Limb (tissue), 2 donors: ENCODE results near the gene CDKAL1.
"Not testable (repeated sequence)": the region's sequence is repeated elsewhere in the genome, so short reads cannot be mapped to it uniquely, and the experiment has no call there.

Experiments
- DNase-seq, 2 donors: peaks; one replicate each; pipeline ENCODE4 v3.0.0-alpha.2; 2016; ENCODE audit errors: extremely low spot score in 2 of 2

CDKAL1 gene

GRCh38 chr6:20791944-20792343, 257.7 kb downstream of the CDKAL1 start:
- no peak for DNase-seq

DNA sequence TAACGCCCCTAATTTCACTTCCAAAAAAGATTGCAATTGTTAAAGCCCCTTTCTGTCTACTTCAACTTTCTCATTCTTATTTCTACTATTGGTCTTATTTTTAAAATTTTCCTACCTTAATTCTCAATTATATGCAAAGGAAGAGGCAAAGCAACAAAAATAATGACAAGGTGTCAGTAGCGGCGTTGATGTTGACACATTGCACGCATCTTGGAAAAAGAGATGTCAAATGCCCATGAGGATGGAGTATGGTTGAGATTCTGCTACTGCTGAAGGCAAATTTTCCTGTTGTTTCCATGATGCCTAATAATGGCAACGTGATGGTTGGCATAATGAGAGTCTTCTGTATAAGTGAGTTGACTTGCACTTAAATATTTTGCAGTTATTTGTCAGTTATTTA, 258.9 kb downstream of the CDKAL1 start:
- no peak for DNase-seq

DNA sequence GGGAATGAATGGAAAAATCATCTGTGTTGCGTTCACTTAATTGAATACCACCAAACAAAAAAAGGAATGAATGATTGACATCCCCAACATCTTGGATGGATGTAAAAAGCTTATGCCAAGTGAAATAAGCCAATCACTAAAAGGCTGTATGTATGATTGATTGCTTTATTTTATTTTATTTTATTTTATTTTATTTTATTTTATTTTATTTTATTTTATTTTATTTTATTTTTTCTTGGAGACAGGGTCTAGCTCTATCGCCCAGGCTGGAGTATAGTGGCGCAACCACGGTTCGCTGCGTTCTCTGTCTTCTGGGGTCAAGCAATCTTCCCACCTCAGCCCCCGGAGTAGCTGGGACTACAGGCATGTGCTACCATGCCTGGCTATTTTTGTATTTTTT, 263.3 kb downstream of the CDKAL1 start:
- no peak for DNase-seq

DNA sequence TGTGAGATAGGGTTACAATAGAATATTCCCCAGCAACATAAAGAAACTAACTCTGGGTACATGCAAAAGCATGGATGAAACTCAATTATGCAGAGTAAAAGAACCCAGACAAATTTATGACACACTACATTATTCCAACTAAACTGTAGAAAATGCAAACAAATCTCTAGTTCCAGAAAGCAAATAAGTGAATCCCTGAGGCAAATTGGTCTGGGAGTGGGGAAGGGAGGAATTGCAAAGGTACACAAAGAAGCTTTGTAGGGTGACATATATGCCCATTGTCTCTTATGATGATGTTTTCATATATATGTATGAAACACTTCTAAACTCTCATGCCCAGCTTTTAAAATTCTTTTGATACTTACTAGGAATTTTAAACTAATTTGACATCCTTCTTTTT, 266.0 kb downstream of the CDKAL1 start:
- no peak for DNase-seq

GRCh38 chr6:20800653-20801052, 266.4 kb downstream of the CDKAL1 start:
- no peak for DNase-seq

GRCh38 chr6:20801595-20801994, 267.3 kb downstream of the CDKAL1 start:
- no peak for DNase-seq

DNA sequence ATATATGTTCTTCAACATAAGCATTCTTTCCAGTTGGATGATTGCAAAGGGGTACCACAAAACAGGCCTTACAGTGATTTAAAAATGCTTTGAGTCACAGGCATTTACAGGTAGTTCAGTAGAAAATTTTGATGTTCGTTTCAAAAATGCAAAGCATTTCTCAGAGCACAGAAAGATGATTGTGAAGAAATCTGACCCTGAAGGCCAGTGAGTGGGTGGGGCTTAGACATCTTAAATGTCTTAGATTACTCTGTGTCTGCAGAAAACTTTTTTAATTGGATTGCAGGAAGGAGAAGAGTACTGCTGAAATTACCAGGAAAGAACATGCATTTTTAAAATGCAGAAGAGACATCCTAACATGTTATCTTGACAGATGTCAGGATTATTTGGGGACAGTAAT, 268.3 kb downstream of the CDKAL1 start:
- DNase-seq: no peak

GRCh38 chr6:20805021-20805420, 270.8 kb downstream of the CDKAL1 start:
- no peak for DNase-seq

- no peak for DNase-seq
Measured at GRCh38 chr6:20806669-20807068, 272.4 kb downstream of the CDKAL1 start.

- no peak for DNase-seq
Measured at GRCh38 chr6:20808439-20808838, 274.2 kb downstream of the CDKAL1 start.

DNA sequence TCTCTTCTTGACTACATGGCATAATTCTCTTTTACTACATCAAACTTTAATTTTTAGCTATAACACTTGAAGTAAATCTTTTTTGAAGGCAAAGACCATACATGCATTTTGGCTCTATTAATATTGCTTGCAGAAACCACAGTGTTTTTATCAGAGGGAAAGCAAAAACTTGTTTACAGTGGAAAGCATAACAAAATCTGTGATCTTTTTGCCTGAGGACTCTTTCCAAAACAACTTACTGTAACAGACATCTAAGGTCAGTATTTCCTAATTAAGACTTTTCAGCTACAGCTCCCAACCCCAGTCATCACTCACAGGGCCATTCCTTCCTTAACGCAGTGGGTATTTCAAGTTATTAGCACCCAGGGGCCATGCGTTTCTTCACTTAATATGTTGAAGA, 274.7 kb downstream of the CDKAL1 start:
- no peak for DNase-seq

- DNase-seq: no peak
Measured at GRCh38 chr6:20810727-20811108, 276.5 kb downstream of the CDKAL1 start.

DNA sequence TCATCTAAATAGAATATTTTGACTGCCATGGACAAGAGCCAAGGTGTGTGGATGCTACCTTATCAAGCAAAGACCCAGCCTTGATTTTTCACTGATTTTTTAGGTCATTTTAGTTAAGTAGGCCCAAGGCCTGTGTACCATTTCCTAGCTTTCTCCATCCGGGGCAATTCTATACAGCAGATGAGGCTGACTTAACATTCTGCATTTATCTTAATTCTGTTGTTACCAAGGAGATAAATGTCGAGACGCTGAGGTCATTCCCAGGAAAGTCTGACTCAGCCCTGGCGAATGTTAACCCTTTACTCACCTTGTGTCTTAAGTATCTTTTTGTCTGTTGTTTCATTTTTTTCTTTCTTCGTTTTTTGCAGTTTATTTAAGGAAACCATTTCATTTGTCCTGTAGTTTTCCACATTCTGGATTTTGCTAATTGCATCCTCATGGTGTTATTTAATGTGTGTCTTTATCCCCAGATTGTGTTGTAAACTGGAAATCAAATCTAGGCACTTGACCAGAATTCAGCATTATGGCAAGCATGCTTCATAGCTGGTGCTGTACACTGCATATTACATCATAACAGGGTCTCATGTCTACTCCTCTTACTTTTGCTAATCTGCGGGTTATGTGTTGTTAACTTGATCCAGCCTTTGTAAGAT, 277.0 kb downstream of the CDKAL1 start:
- no peak for DNase-seq

DNA sequence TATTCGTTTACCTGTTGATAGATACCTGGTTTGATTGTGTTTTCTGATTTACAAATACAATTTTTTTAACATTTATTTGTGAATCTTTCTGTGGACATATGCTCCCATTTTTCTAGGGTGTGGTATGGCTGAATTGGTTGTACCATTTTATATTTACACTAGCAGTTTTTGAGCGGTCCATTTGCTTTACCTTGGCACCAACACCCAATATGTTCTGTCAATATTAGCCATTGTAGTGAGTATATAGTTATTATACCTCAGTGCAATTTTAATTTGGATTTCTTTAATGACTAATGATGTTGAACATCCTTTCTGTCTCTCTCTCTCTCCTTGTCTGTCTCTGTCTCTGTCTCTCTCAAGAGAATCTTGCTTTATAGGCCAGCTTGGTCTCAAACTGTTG, 278.5 kb downstream of the CDKAL1 start:
- no peak for DNase-seq

GRCh38 chr6:20814494-20814893, 280.2 kb downstream of the CDKAL1 start:
- no peak for DNase-seq

DNA sequence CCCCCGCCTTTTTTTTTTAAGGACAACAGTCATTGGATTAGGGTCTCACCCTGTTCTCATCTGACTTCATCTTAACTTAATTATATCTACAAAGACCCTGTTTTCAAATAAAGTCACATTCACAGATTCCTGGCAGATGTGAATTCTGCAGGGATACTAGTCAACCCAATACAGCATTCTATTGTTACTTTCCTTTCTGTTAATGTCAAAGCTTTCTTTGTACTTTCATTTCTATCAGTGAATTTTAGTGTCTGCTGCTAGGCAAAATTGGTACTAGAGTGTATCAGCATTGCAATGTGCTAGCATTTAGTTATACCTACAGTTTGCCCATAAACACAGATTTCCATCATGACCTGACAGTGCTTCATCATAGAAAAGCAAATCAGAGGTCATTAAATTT, 281.9 kb downstream of the CDKAL1 start:
- no peak for DNase-seq

- DNase-seq: no peak
Measured at GRCh38 chr6:20817806-20818320, 283.6 kb downstream of the CDKAL1 start.

DNA sequence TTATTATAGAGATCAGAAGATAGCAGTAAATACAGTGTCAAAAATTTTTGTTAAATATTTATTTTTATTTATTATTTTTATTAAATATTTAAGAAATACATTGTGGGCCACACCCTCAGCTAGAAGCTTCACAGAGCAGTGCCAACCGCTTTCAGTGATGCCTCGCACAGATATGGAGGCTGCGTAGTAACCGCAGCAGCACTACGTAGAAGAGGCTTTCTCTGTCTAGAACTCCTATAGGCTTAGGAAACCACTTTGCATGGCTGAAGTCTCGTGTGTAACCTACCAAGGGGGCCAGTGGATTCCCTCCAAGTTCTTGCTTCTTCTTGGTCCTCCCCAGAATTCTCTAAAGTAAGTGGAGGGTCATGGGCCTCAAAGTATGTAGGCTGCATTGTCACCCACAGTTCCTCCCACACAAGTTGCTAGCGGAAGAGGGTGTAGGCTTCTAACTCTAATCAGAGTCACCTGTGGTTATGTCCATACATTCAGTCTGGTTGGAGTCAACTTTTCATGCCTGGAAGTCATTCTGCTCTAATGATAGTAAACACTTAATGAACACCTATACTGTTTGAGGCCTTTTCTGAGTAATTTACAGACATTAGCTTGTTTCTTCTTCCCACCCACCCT, 285.6 kb downstream of the CDKAL1 start:
- DNase-seq: no peak

DNA sequence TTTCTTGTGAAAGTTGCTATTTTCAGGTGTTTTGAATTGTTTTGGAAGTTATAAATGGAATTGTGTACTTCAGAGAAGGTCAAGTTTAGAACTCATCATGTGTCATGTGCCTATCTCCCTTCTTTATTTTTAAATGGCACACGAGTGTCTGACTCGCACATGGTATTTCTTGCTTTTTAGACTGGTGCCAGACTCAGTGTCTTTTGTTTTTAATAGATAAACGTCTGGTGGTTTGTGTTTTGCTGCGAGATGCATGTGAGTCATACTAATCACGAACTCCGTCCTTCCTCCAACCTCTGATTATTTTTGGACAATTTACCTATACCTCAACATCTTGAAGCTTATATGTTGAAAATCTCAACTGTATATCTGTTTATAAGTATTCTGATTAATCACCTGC, 292.1 kb downstream of the CDKAL1 start:
- DNase-seq: no peak

GRCh38 chr6:20827798-20828197, 293.5 kb downstream of the CDKAL1 start:
- DNase-seq: no peak

DNA sequence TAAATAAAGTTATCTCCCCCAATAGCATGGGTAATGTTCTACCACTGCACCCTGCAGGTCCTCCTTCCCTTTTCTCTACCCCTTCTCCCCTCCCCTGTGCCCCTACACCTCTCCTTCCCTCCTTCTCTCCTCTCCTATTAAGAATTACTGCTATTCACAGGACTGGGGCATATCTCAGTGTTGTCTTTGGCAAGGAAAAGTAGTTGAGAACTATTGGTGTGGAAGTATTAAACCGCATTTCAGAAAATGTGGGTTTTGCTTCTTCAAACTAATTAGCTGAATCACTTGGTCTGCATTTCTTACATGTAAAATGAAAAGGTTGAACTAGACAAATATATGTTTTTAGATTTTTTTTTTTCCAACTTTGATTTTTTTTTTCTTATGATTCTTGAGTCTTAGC, 296.3 kb downstream of the CDKAL1 start:
- DNase-seq: no peak

DNA sequence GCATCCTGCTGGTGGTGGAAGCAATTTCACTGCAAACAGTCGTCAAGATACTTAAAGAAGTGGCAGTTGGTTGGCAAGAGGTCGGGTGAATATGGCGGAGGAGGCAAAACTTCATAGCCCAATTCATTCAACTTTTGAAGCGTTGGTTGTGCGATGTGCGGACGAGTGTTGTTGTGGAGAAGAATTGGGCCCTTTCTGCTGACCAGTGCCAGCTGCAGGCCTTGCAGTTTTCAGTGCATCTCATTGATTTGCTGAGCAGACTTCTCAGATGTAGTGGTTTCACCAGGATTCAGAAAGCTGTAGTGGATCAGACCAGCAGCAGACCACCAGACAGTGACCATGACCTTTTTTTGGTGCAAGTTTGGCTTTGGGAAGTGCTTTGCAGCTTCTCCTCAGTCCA, 297.0 kb downstream of the CDKAL1 start:
- DNase-seq: not testable (repeated sequence)

- no peak for DNase-seq
Measured at GRCh38 chr6:20833881-20834515, 299.7 kb downstream of the CDKAL1 start.
